H9 (cell line): ENCODE measurements around the gene FABP7. TPM values are rescaled to one million over a fixed set of nuclear protein-coding genes. Genes with fewer than 3 reads are reported as not detected.

Source experiments
- DNase-seq: peaks from one replicate; pipeline ENCODE4 v3.0.0-alpha.2; 2017
- H2AFZ ChIP-seq: one replicate; pipeline ENCODE4 v1.6.1; 2013; ENCODE audit warnings: mild to moderate bottlenecking, low read length, control low read depth, moderate library complexity
- H2AK5ac ChIP-seq: 2 replicates; pipeline ENCODE4 v1.6.1; 2013; ENCODE audit warnings: low read length, control low read depth, mixed read lengths; ENCODE audit not compliant: insufficient read length
- H2BK120ac ChIP-seq: one replicate; pipeline ENCODE4 v1.6.1; 2013; ENCODE audit warnings: low read depth, mild to moderate bottlenecking, low read length, control low read depth, inconsistent platforms; ENCODE audit not compliant: poor library complexity, severe bottlenecking
- H2BK12ac ChIP-seq: 2 replicates; pipeline ENCODE4 v1.6.1; 2013; ENCODE audit warnings: low read length, control low read depth, mixed read lengths, low read depth; ENCODE audit not compliant: insufficient read length
- H2BK15ac ChIP-seq: 2 replicates; pipeline ENCODE4 v1.6.1; 2013; ENCODE audit warnings: low read depth, low read length, control low read depth
- H2BK20ac ChIP-seq: one replicate; pipeline ENCODE4 v1.6.1; 2013; ENCODE audit warnings: low read depth, mild to moderate bottlenecking, low read length, control low read depth, inconsistent platforms; ENCODE audit not compliant: poor library complexity, severe bottlenecking
- H2BK5ac ChIP-seq: 2 replicates; pipeline ENCODE4 v1.6.1; 2013; ENCODE audit warnings: low read length, control low read depth, mixed read lengths; ENCODE audit not compliant: insufficient read length
- H3K14ac ChIP-seq: 2 replicates; pipeline ENCODE4 v1.6.1; 2013; ENCODE audit warnings: low read length, control low read depth; ENCODE audit not compliant: insufficient read depth
- H3K18ac ChIP-seq: 2 replicates; pipeline ENCODE4 v1.6.1; 2013; ENCODE audit warnings: low read depth, mild to moderate bottlenecking, mixed read lengths, low read length, control low read depth; ENCODE audit not compliant: insufficient read length
- H3K23ac ChIP-seq: 2 replicates; pipeline ENCODE4 v1.6.1; 2013; ENCODE audit warnings: low read length, control low read depth, mixed read lengths, low read depth; ENCODE audit not compliant: insufficient read length
- H3K23me2 ChIP-seq: 2 replicates; pipeline ENCODE4 v1.6.1; 2013; ENCODE audit warnings: low read depth, mild to moderate bottlenecking, mixed read lengths, low read length, control low read depth; ENCODE audit not compliant: insufficient read length, poor library complexity, severe bottlenecking
- H3K27ac ChIP-seq: 2 replicates; pipeline ENCODE4 v1.5.1; 2013; ENCODE audit warnings: low read length, control low read depth, mixed read lengths, low read depth; ENCODE audit not compliant: insufficient read length
- H3K27me3 ChIP-seq: 2 replicates; pipeline ENCODE4 v1.6.1; 2013; ENCODE audit warnings: low read length, control low read depth, inconsistent platforms; ENCODE audit not compliant: insufficient read depth
- H3K4ac ChIP-seq: 2 replicates; pipeline ENCODE4 v1.6.1; 2013; ENCODE audit warnings: low read depth, mild to moderate bottlenecking, control low read depth, inconsistent platforms, low read length, moderate library complexity
- H3K4me1 ChIP-seq: 2 replicates; pipeline ENCODE4 v1.6.1; 2013; ENCODE audit warnings: low read length, control low read depth, inconsistent platforms; ENCODE audit not compliant: insufficient read depth
- H3K4me2 ChIP-seq: 2 replicates; pipeline ENCODE4 v1.6.1; 2013; ENCODE audit warnings: low read length, control low read depth, mixed read lengths; ENCODE audit not compliant: insufficient read length, insufficient read depth
- H3K56ac ChIP-seq: 2 replicates; pipeline ENCODE4 v1.6.1; 2013; ENCODE audit warnings: low read depth, mild to moderate bottlenecking, mixed read lengths, low read length, control low read depth; ENCODE audit not compliant: insufficient read length
- H3K79me1 ChIP-seq: 2 replicates; pipeline ENCODE4 v1.6.1; 2013; ENCODE audit warnings: low read depth, mild to moderate bottlenecking, moderate library complexity, low read length, control low read depth, inconsistent platforms; ENCODE audit not compliant: insufficient read depth, poor library complexity, severe bottlenecking
- H3K79me2 ChIP-seq: 2 replicates; pipeline ENCODE4 v1.6.1; 2013; ENCODE audit warnings: low read length, control low read depth, inconsistent platforms; ENCODE audit not compliant: insufficient read depth
- H3K9ac ChIP-seq: 2 replicates; pipeline ENCODE4 v1.6.1; 2013; ENCODE audit warnings: low read length, control low read depth, mixed read lengths; ENCODE audit not compliant: insufficient read length; ENCODE audit errors: extremely low read depth
- H3K9me3 ChIP-seq: one replicate; pipeline ENCODE4 v1.6.1; 2013; ENCODE audit warnings: low read depth, low read length, inconsistent platforms; ENCODE audit not compliant: control insufficient read depth
- H3T11ph ChIP-seq: one replicate; pipeline ENCODE4 v1.6.1; 2013; ENCODE audit warnings: mild to moderate bottlenecking, low read length, control low read depth, inconsistent platforms
- H4K20me1 ChIP-seq: one replicate; pipeline ENCODE4 v1.6.1; 2013; ENCODE audit not compliant: control insufficient read depth, insufficient read length, insufficient read depth
- H4K5ac ChIP-seq: 2 replicates; pipeline ENCODE4 v1.6.1; 2013; ENCODE audit warnings: low read depth, mild to moderate bottlenecking, mixed read lengths, low read length, control low read depth; ENCODE audit not compliant: insufficient read length
- H4K8ac ChIP-seq: replicated peaks from 2 replicates; pipeline ENCODE4 v1.6.1; 2013; ENCODE audit warnings: low read length, control low read depth, mixed read lengths, low read depth; ENCODE audit not compliant: insufficient read length
- H4K91ac ChIP-seq: 2 replicates; pipeline ENCODE4 v1.6.1; 2013; ENCODE audit warnings: low read depth, mild to moderate bottlenecking, moderate library complexity, mixed read lengths, low read length, control low read depth; ENCODE audit not compliant: insufficient read length
- H3K27ac Mint-ChIP-seq, 3 experiments: 2 replicates in 2 of 3; 3 replicates in 1 of 3; pipeline ENCODE4 v1.8.0; 2020 to 2021; ENCODE audit warnings: mixed read lengths in 3 of 3, mild to moderate bottlenecking in 1 of 3, moderate library complexity in 1 of 3
- H3K27me3 Mint-ChIP-seq: 2 replicates; pipeline ENCODE4 v1.8.0; 2021; ENCODE audit warnings: low read depth, mild to moderate bottlenecking, moderate library complexity, mixed read lengths
- H3K36me3 Mint-ChIP-seq, 3 experiments: 2 replicates in 2 of 3; 3 replicates in 1 of 3; pipeline ENCODE4 v1.8.0; 2020 to 2021; ENCODE audit warnings: low read depth in 3 of 3, mixed read lengths in 3 of 3; ENCODE audit not compliant: insufficient read depth in 1 of 3
- H3K4me1 Mint-ChIP-seq, 2 experiments: 2 replicates each; pipeline ENCODE4 v1.8.0; 2020; ENCODE audit warnings: mixed read lengths in 2 of 2
- H3K4me3 Mint-ChIP-seq, 2 experiments: 2 replicates in 1 of 2; 3 replicates in 1 of 2; pipeline ENCODE4 v1.8.0; 2020 to 2021; ENCODE audit warnings: mild to moderate bottlenecking in 2 of 2, mixed read lengths in 2 of 2, moderate library complexity in 1 of 2
- H3K9me3 Mint-ChIP-seq, 2 experiments: 2 replicates in 1 of 2; 3 replicates in 1 of 2; pipeline ENCODE4 v1.8.0; 2020; ENCODE audit warnings: mild to moderate bottlenecking in 2 of 2, mixed read lengths in 2 of 2, moderate library complexity in 1 of 2
- CTCF ChIP-seq: fragments of 200-600 bp; sonication (generic); conservative IDR thresholded peaks from 3 replicates; pipeline ENCODE4 v1.8.0; 2021; ENCODE audit warnings: antibody characterized with exemption, mild to moderate bottlenecking
- whole genome bisulfite sequencing: extraction: QIAGEN DNeasy Blood & Tissue Kit; methylation state at CpG from one replicate; pipeline ENCODE4 v1.1.7; 2013; ENCODE audit warnings: missing lambda C conversion rate, low lambda C conversion rate, mixed read lengths; ENCODE audit not compliant: insufficient read length; ENCODE audit errors: extremely low coverage; 5-methylcytosine and 5-hydroxymethylcytosine counted together
- total RNA-seq: library from RNA; stranded (reverse); gene quantifications from 2 replicates; pipeline ENCODE4 v1.2.1, GENCODE V29; 2021

Gene FABP7
- total RNA-seq, 1 experiment from 2014 or later = 3.9 TPM

- Histone ChIP-seq H3T11ph (no peak overlapping the region), H2BK20ac (no peak overlapping the region), H4K91ac (no peak overlapping the region), H3K9ac (no peak overlapping the region), H3K14ac (no peak overlapping the region), H3K79me2 (no peaks in the 10 kb centered on the region), H4K8ac (no peak overlapping the region), H3K23me2 (no peaks in the 10 kb centered on the region), H2AK5ac (no peak overlapping the region), H3K23ac (no peak overlapping the region), H3K27me3 (no peaks in the 10 kb centered on the region), H3K27ac (no peak overlapping the region), H3K79me1 (no peaks in the 10 kb centered on the region), H2BK12ac (no peak overlapping the region), H4K5ac (no peak overlapping the region), H2AFZ (no peak overlapping the region), H3K4ac (no peak overlapping the region), H3K4me2 (no peak overlapping the region), H4K20me1 (no peaks in the 10 kb centered on the region), H3K18ac (no peak overlapping the region), H2BK5ac (no peak overlapping the region), H3K56ac (no peak overlapping the region), H3K9me3 (no peaks in the 10 kb centered on the region), H2BK15ac (no peak overlapping the region), H2BK120ac (no peak overlapping the region), H3K4me1 (no peaks in the 10 kb centered on the region)
- H3K36me3 Mint-ChIP-seq = no peaks in the 10 kb centered on the region
- TF ChIP-seq CTCF = no peak
- no CpG with 5 or more reads among the region's 4 CpGs for WGBS
- H3K4me3 Mint-ChIP-seq = no peak overlapping the region
- H3K4me1 Mint-ChIP-seq = peaks cover 6 to 8% of the 10 kb centered on the region in 2 experiments
- H3K27ac Mint-ChIP-seq = no peak overlapping the region
- no peak for DNase-seq
- no peaks in the 10 kb centered on the region for H3K9me3 Mint-ChIP-seq
- no peaks in the 10 kb centered on the region for H3K27me3 Mint-ChIP-seq
Measured at GRCh38 chr6:122799140-122799745, 19.7 kb downstream of the FABP7 start.
